DND-41 (cell line): ENCODE data around the gene CFAP47.

Source experiments
- ATAC-seq: fragments of 200-7000 bp; cut with Tn5 transposase; 3 replicates; pipeline ENCODE4 v1.9.1; 2021; ENCODE audit warnings: low read depth; ENCODE audit not compliant: insufficient read depth
- DNase-seq: peaks from one replicate; pipeline ENCODE4 v3.0.0-alpha.2; 2020
- H2AFZ ChIP-seq: 2 replicates; pipeline ENCODE4 v1.6.0; 2012; ENCODE audit warnings: low read depth, low read length
- H3K27ac ChIP-seq: 2 replicates; pipeline ENCODE4 v1.5.1; 2012; ENCODE audit warnings: low read length, inconsistent platforms
- H3K27me3 ChIP-seq: fragments of 200-600 bp; sonication (generic); 2 replicates; pipeline ENCODE4 v1.6.0; 2012; ENCODE audit warnings: low read length, mild to moderate bottlenecking, inconsistent platforms; ENCODE audit not compliant: insufficient read depth, poor library complexity
- H3K36me3 ChIP-seq: 2 replicates; pipeline ENCODE4 v1.5.1; 2012; ENCODE audit warnings: low read length, inconsistent platforms; ENCODE audit not compliant: insufficient read depth
- H3K4me1 ChIP-seq: 2 replicates; pipeline ENCODE4 v1.5.1; 2012; ENCODE audit warnings: mild to moderate bottlenecking, low read length; ENCODE audit not compliant: insufficient read depth
- H3K4me2 ChIP-seq: 2 replicates; pipeline ENCODE4 v1.6.0; 2012; ENCODE audit warnings: mild to moderate bottlenecking, moderate library complexity, low read length, inconsistent platforms; ENCODE audit not compliant: insufficient read depth
- H3K4me3 ChIP-seq, 2 experiments: fragments of 200-600 bp in 1 of 2; shearing (Covaris generic) in 1 of 2; 2 replicates each; pipeline ENCODE4 v1.5.1; 2012 to 2016; ENCODE audit warnings: inconsistent platforms in 2 of 2, low read length in 2 of 2, mild to moderate bottlenecking in 2 of 2, low read depth in 1 of 2, moderate library complexity in 1 of 2
- H3K79me2 ChIP-seq: 2 replicates; pipeline ENCODE4 v1.6.0; 2012; ENCODE audit warnings: low read length, inconsistent platforms; ENCODE audit not compliant: insufficient read depth
- H3K9ac ChIP-seq: 2 replicates; pipeline ENCODE4 v1.6.0; 2012; ENCODE audit warnings: low read depth, mild to moderate bottlenecking, inconsistent platforms, low read length, moderate library complexity
- H3K9me3 ChIP-seq: 2 replicates; pipeline ENCODE4 v1.5.1; 2012; ENCODE audit warnings: low read length, moderate library complexity, mild to moderate bottlenecking, inconsistent platforms; ENCODE audit not compliant: insufficient read depth, severe bottlenecking
- H4K20me1 ChIP-seq: 2 replicates; pipeline ENCODE4 v1.6.0; 2012; ENCODE audit warnings: low read length; ENCODE audit not compliant: insufficient read depth
- EZH2 ChIP-seq: IDR thresholded peaks from 3 replicates; pipeline ENCODE4 v1.6.1; 2012; ENCODE audit warnings: borderline replicate concordance, low read depth, mild to moderate bottlenecking, moderate library complexity, low read length, inconsistent platforms; ENCODE audit not compliant: severe bottlenecking
- TF ChIP-seq, protein P1 (sequence below): IDR thresholded peaks from 2 replicates; pipeline ENCODE4 v1.5.1; 2012; ENCODE audit warnings: borderline replicate concordance, low read length, moderate library complexity, mild to moderate bottlenecking; ENCODE audit not compliant: poor library complexity, severe bottlenecking; ENCODE audit errors: extremely low read depth

CFAP47 gene

DNA sequence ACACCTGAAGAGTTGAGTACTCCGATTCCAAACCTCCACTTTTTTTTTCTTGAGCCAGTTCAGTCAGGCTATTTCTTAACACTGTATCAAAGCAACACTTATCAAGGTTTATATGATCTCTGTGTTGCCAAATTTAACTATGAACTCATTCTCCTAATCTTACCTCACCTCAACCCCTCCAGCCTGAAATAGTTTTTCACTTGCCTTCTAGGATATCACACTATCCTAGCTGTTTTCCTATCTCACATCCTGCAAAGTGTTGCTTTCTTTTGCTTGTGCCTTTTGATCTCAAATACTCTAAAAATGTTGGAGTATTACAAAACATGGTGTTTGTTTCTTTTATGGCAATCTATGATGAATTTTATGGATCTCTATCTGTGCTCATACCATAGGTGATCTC is 415.0 kb downstream of the CFAP47 start:
- no peaks in the 10 kb centered on the region for H3K79me2 ChIP-seq
- no peaks in the 10 kb centered on the region for H3K36me3 ChIP-seq
- no peaks in the 10 kb centered on the region for H3K27me3 ChIP-seq
- TF ChIP-seq EZH2, result no peak
- TF ChIP-seq, protein P1, sequence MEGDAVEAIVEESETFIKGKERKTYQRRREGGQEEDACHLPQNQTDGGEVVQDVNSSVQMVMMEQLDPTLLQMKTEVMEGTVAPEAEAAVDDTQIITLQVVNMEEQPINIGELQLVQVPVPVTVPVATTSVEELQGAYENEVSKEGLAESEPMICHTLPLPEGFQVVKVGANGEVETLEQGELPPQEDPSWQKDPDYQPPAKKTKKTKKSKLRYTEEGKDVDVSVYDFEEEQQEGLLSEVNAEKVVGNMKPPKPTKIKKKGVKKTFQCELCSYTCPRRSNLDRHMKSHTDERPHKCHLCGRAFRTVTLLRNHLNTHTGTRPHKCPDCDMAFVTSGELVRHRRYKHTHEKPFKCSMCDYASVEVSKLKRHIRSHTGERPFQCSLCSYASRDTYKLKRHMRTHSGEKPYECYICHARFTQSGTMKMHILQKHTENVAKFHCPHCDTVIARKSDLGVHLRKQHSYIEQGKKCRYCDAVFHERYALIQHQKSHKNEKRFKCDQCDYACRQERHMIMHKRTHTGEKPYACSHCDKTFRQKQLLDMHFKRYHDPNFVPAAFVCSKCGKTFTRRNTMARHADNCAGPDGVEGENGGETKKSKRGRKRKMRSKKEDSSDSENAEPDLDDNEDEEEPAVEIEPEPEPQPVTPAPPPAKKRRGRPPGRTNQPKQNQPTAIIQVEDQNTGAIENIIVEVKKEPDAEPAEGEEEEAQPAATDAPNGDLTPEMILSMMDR, result no peak
- H2AFZ ChIP-seq, result no peak overlapping the region
- H3K4me2 ChIP-seq, result no peak overlapping the region
- no peak overlapping the region for H3K4me3 ChIP-seq
- no peaks in the 10 kb centered on the region for H3K9me3 ChIP-seq
- DNase-seq (no peak), ATAC-seq (no peak)
- no peaks in the 10 kb centered on the region for H4K20me1 ChIP-seq
- H3K27ac ChIP-seq, result no peak overlapping the region
- no peak overlapping the region for H3K9ac ChIP-seq
- no peaks in the 10 kb centered on the region for H3K4me1 ChIP-seq

DNA sequence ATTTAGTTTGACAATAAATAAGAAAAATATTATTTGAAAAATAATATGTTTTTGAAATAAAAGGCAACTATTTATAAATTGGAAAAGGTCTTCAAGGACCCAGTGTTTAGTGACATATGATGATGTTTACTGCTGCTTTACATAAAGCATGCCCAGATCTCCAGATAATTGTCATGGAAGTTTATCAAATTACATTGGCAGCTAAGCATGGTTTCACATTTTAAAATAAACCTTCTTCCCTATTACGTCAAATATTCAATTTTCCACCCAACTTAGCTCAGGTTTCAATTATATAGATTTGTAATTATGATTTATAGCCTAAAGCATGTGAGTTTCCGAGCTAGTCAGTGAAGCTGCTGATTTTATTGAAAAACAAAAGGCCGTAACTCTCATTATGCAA is 417.2 kb downstream of the CFAP47 start:
- Histone ChIP-seq H3K27ac (no peak overlapping the region), H2AFZ (no peak overlapping the region), H3K4me3 (no peak overlapping the region), H4K20me1 (no peaks in the 10 kb centered on the region), H3K9ac (no peak overlapping the region), H3K9me3 (no peaks in the 10 kb centered on the region), H3K4me2 (no peak overlapping the region), H3K4me1 (no peaks in the 10 kb centered on the region), H3K79me2 (no peaks in the 10 kb centered on the region), H3K36me3 (no peaks in the 10 kb centered on the region), H3K27me3 (no peaks in the 10 kb centered on the region)
- DNase-seq (no peak), ATAC-seq (no peak)
- TF ChIP-seq, protein P1, result no peak
- no peak for TF ChIP-seq EZH2

DNA sequence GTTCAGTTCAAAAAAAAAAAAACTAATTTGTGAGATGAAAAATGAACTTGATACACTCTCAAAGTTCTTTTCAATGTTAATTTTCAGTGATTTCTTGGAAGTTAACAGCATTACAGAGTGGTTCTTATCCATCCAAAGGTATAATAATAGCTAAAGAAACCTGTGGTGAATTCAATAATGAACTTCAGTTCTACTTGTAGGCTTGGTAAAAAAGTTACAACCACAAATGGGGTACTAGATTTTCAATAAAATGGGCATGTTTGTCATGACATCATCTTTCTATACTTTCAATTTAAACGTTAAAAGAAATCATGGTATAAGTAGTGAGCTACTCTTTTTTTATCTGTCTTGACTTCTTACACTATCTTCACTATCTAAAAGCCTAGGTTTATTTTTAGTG is 424.8 kb downstream of the CFAP47 start:
- no peak overlapping the region for H3K4me3 ChIP-seq
- ATAC-seq (no peak), DNase-seq (no peak)
- no peaks in the 10 kb centered on the region for H3K9me3 ChIP-seq
- H3K4me1 ChIP-seq, result no peaks in the 10 kb centered on the region
- H3K79me2 ChIP-seq, result no peaks in the 10 kb centered on the region
- TF ChIP-seq, protein P1, result no peak
- no peak for TF ChIP-seq EZH2
- no peak overlapping the region for H2AFZ ChIP-seq
- H3K4me2 ChIP-seq, result no peak overlapping the region
- H3K27me3 ChIP-seq, result no peaks in the 10 kb centered on the region
- no peaks in the 10 kb centered on the region for H3K36me3 ChIP-seq
- no peaks in the 10 kb centered on the region for H4K20me1 ChIP-seq
- H3K9ac ChIP-seq, result no peak overlapping the region
- H3K27ac ChIP-seq, result no peak overlapping the region

DNA sequence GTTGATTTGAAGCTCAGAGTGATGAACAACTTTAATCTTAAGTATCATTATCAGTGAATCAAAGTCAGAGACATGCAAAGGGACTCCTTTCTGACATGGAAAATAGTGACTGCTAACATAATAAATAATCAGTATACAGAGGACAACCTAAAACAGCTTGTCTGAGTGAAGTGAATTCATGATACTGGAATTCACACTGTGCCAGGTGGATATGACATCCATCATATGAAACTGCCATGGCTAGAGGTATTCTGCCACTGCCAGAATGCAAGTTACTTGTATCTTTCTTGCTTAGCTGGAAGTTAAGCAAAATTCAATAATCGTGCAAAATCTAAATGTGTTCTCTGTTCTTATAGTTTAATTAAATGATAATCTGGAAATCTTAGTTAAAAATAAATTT is 429.0 kb downstream of the CFAP47 start:
- no peaks in the 10 kb centered on the region for H3K27me3 ChIP-seq
- H2AFZ ChIP-seq, result no peak overlapping the region
- DNase-seq (no peak), ATAC-seq (no peak)
- H3K9ac ChIP-seq, result no peak overlapping the region
- no peaks in the 10 kb centered on the region for H3K9me3 ChIP-seq
- no peak for TF ChIP-seq EZH2
- TF ChIP-seq, protein P1, result no peak
- H3K4me2 ChIP-seq, result no peak overlapping the region
- no peaks in the 10 kb centered on the region for H3K79me2 ChIP-seq
- H3K27ac ChIP-seq, result no peak overlapping the region
- no peaks in the 10 kb centered on the region for H3K36me3 ChIP-seq
- no peak overlapping the region for H3K4me3 ChIP-seq
- H4K20me1 ChIP-seq, result no peaks in the 10 kb centered on the region
- H3K4me1 ChIP-seq, result no peaks in the 10 kb centered on the region
